HCT116 (cell line): Measurements from ENCODE around the gene ETS2. TPM values are rescaled to one million over a fixed set of nuclear protein-coding genes. Genes with fewer than 3 reads are reported as not detected.
A peak's percentile ranks its signal among the peaks of the same experiment; 100 is the strongest.

Experiments
- ATAC-seq: fragments of 200-7000 bp; cut with Tn5 transposase; 2 replicates; pipeline ENCODE4 v1.9.1; 2020; ENCODE audit warnings: mild to moderate bottlenecking, moderate library complexity
- BruUV-seq: library from RNA; stranded (reverse); fragments of 400-500 nt; replicated peaks from 2 replicates; lab custom pipeline; 2021; lab: Mats Ljungman, UMichigan
- CTCF ChIA-PET: fragments of 300-600 bp; sonication (Branson Sonifier 250); formaldehyde crosslinking; loops from one replicate; lab custom pipeline; 2021; ENCODE audit warnings: antibody characterized with exemption; lab: Charles Lee
- POLR2A ChIA-PET: fragments of 300-600, 350-600 bp; sonication (Branson Sonifier 250); formaldehyde crosslinking; loops from one replicate; lab custom pipeline; 2021; ENCODE audit warnings: antibody characterized with exemption; lab: Charles Lee
- RAD21 ChIA-PET, 2 experiments: fragments of 300-600 bp; sonication (Branson Sonifier 250); formaldehyde crosslinking; loops; one replicate each; lab custom pipeline; 2023; ENCODE audit warnings: low total read pairs in 2 of 2; ENCODE audit not compliant: uncharacterized antibody in 2 of 2, unreplicated experiment in 2 of 2, low non-redundant PET in 1 of 2; lab: Charles Lee
- DNase-seq: peaks from one replicate; pipeline ENCODE4 v3.0.0-alpha.2; 2010; ENCODE audit warnings: low read depth, low spot score
- H2AFZ ChIP-seq: fragments of 200-600 bp; shearing (Covaris generic), sonication (generic); 2 replicates; pipeline ENCODE4 v1.6.1; 2017; ENCODE audit warnings: low read depth, mixed run types, mixed read lengths, antibody characterized with exemption, low read length; ENCODE audit not compliant: poor library complexity, severe bottlenecking
- H3K27ac ChIP-seq: 2 replicates; pipeline ENCODE4 v1.5.1; 2012; ENCODE audit warnings: low read depth, low read length
- H3K27me3 ChIP-seq: fragments of 200-600 bp; sonication (generic); 2 replicates; pipeline ENCODE4 v1.6.1; 2016; ENCODE audit warnings: mixed run types, low read length, mixed read lengths; ENCODE audit not compliant: insufficient read depth
- H3K36me3 ChIP-seq, 2 experiments: fragments of 200-500 bp in 1 of 2; fragments of 200-600 bp in 1 of 2; sonication (Bioruptor generic) in 1 of 2; sonication (generic) in 1 of 2; 2 replicates each; pipeline versions ENCODE4 v1.5.1 to v1.6.1; 2014 to 2016; ENCODE audit warnings: low read length in 2 of 2, inconsistent platforms in 1 of 2, mixed read lengths in 1 of 2, mixed run types in 1 of 2; ENCODE audit not compliant: insufficient read depth in 2 of 2, control insufficient read depth in 1 of 2
- H3K4me1 ChIP-seq, 2 experiments: fragments of 200-600 bp in 1 of 2; sonication (generic) in 1 of 2; 2 replicates each; pipeline versions ENCODE4 v1.5.1 to v1.6.1; 2012 to 2017; ENCODE audit warnings: low read length in 2 of 2, inconsistent platforms in 1 of 2, mild to moderate bottlenecking in 1 of 2, mixed read lengths in 1 of 2, mixed run types in 1 of 2, moderate library complexity in 1 of 2; ENCODE audit not compliant: insufficient read depth in 2 of 2, control insufficient read depth in 1 of 2
- H3K4me2 ChIP-seq: fragments of 200-600 bp; sonication (generic); 2 replicates; pipeline ENCODE4 v1.6.1; 2017; ENCODE audit warnings: mixed run types, low read length, mixed read lengths
- H3K4me3 ChIP-seq, 2 experiments: fragments of 200-600 bp in 1 of 2; sonication (generic) in 1 of 2; replicated peaks in 1 of 2; 2 replicates each; pipeline ENCODE4 v1.5.1; 2011 to 2016; ENCODE audit warnings: low read length in 2 of 2, control low read depth in 1 of 2, low read depth in 1 of 2, mild to moderate bottlenecking in 1 of 2, mixed read lengths in 1 of 2, mixed run types in 1 of 2
- H3K79me2 ChIP-seq: fragments of 200-600 bp; sonication (generic); 2 replicates; pipeline ENCODE4 v1.6.1; 2017; ENCODE audit warnings: mild to moderate bottlenecking, mixed run types, low read length, moderate library complexity, mixed read lengths; ENCODE audit not compliant: insufficient read depth
- H3K9ac ChIP-seq: fragments of 200-600 bp; sonication (generic); 2 replicates; pipeline ENCODE4 v1.6.1; 2016; ENCODE audit warnings: low read length, mixed read lengths
- H3K9me2 ChIP-seq: fragments of 200-600 bp; sonication (generic), shearing (Covaris generic); 2 replicates; pipeline ENCODE4 v1.6.1; 2017; ENCODE audit warnings: mixed run types, mild to moderate bottlenecking, moderate library complexity; ENCODE audit not compliant: insufficient read depth
- H3K9me3 ChIP-seq, 2 experiments: fragments of 200-500 bp in 1 of 2; fragments of 200-600 bp in 1 of 2; sonication (Bioruptor generic) in 1 of 2; sonication (generic) in 1 of 2; 2 replicates each; pipeline ENCODE4 v1.6.1; 2014 to 2017; ENCODE audit warnings: low read length in 2 of 2, mixed read lengths in 2 of 2, inconsistent platforms in 1 of 2, low read depth in 1 of 2, mild to moderate bottlenecking in 1 of 2, mixed run types in 1 of 2, moderate library complexity in 1 of 2; ENCODE audit not compliant: control insufficient read depth in 1 of 2, insufficient read depth in 1 of 2
- H4K20me1 ChIP-seq: fragments of 200-600 bp; sonication (generic), shearing (Covaris generic); 2 replicates; pipeline ENCODE4 v1.6.1; 2017; ENCODE audit warnings: mixed run types, mild to moderate bottlenecking, moderate library complexity; ENCODE audit not compliant: insufficient read depth
- ATF3 ChIP-seq: IDR thresholded peaks from 2 replicates; pipeline ENCODE4 v1.6.1; 2012
- CBX3 ChIP-seq: IDR thresholded peaks from 2 replicates; pipeline ENCODE4 v1.6.1; 2012; ENCODE audit warnings: low read depth
- CEBPB ChIP-seq: IDR thresholded peaks from 2 replicates; pipeline ENCODE4 v1.6.1; 2012; ENCODE audit warnings: low read depth
- EGR1 ChIP-seq: IDR thresholded peaks from 2 replicates; pipeline ENCODE4 v1.6.1; 2012; ENCODE audit warnings: low read depth
- EZH2 ChIP-seq: fragments of 200-600 bp; sonication (generic); IDR thresholded peaks from 2 replicates; pipeline ENCODE4 v1.6.1; 2017; ENCODE audit warnings: antibody characterized with exemption, mixed run types
- EZH2phosphoT487 ChIP-seq: fragments of 200-600 bp; IDR thresholded peaks from 2 replicates; pipeline ENCODE4 v1.6.1; 2018; ENCODE audit warnings: antibody characterized with exemption, borderline replicate concordance
- FOSL1 ChIP-seq: IDR thresholded peaks from 2 replicates; pipeline ENCODE4 v1.6.1; 2012; ENCODE audit warnings: low read depth
- JUND ChIP-seq: IDR thresholded peaks from 2 replicates; pipeline ENCODE4 v1.6.1; 2012
- MAX ChIP-seq: IDR thresholded peaks from 2 replicates; pipeline ENCODE4 v1.6.1; 2012
- POLR2A ChIP-seq: IDR thresholded peaks from 2 replicates; pipeline ENCODE4 v1.7.0; 2011; ENCODE audit warnings: borderline replicate concordance; ENCODE audit not compliant: insufficient read depth, insufficient read length; ENCODE audit errors: extremely low read depth
- POLR2AphosphoS5 ChIP-seq: IDR thresholded peaks from 2 replicates; pipeline ENCODE4 v1.6.1; 2011; ENCODE audit warnings: mild to moderate bottlenecking, low read depth, low read length, moderate library complexity
- RAD21 ChIP-seq: IDR thresholded peaks from 2 replicates; pipeline ENCODE4 v1.6.1; 2012; ENCODE audit warnings: low read depth, mild to moderate bottlenecking
- REST ChIP-seq: IDR thresholded peaks from 2 replicates; pipeline ENCODE4 v1.6.1; 2012; ENCODE audit warnings: low read depth
- SIN3A ChIP-seq: IDR thresholded peaks from 2 replicates; pipeline ENCODE4 v1.6.1; 2012; ENCODE audit warnings: low read depth
- SRF ChIP-seq: IDR thresholded peaks from 2 replicates; pipeline ENCODE4 v1.6.1; 2012; ENCODE audit warnings: low read depth
- TCF7L2 ChIP-seq: IDR thresholded peaks from 2 replicates; pipeline ENCODE4 v1.7.0; 2011; ENCODE audit warnings: borderline replicate concordance, inconsistent platforms; ENCODE audit not compliant: insufficient read depth, insufficient read length; ENCODE audit errors: extremely low read depth
- YY1 ChIP-seq: IDR thresholded peaks from 2 replicates; pipeline ENCODE4 v1.6.1; 2011; ENCODE audit warnings: low read length, low read depth, moderate library complexity, mild to moderate bottlenecking; ENCODE audit not compliant: insufficient replicate concordance; ENCODE audit errors: extremely low read depth
- ZBTB33 ChIP-seq: IDR thresholded peaks from 2 replicates; pipeline ENCODE4 v1.6.1; 2011; ENCODE audit warnings: mild to moderate bottlenecking, low read length, moderate library complexity; ENCODE audit not compliant: insufficient replicate concordance; ENCODE audit errors: extremely low read depth
- ZFX ChIP-seq: fragments of 450-650 bp; IDR thresholded peaks from 2 replicates; pipeline ENCODE4 v1.6.1; 2017
- ZNF274 ChIP-seq: fragments of 200-500 bp; sonication (Bioruptor generic); IDR thresholded peaks from 2 replicates; pipeline ENCODE4 v1.6.1; 2014; ENCODE audit warnings: mild to moderate bottlenecking, low read depth, low read length, inconsistent platforms
- intact Hi-C: fragments of 100-400 bp; cut with micrococcal nuclease; formaldehyde crosslinking; loops from 2 replicates; pipeline ENCODE4 v1.10.0; 2022
- total RNA-seq: library from RNA; stranded (reverse); gene quantifications from one replicate; pipeline ENCODE4 v1.2.1, GENCODE V29; 2021; ENCODE audit not compliant: unreplicated experiment

Gene ETS2
- total RNA-seq, 1 experiment from 2014 or later, result 32.9 TPM

GRCh38 chr21:38795475-38795874, 10.3 kb upstream of the ETS2 start:
- Histone ChIP-seq H3K9ac (no peak overlapping the region), H3K9me3 (no peaks in the 10 kb centered on the region), H3K4me2 (peak overlapping the region; percentile 48), H3K27ac (no peak overlapping the region; the same call in 1 of the 2 replicates), H3K9me2 (no peaks in the 10 kb centered on the region), H3K36me3 (no peaks in the 10 kb centered on the region), H3K27me3 (no peaks in the 10 kb centered on the region), H4K20me1 (no peaks in the 10 kb centered on the region), H2AFZ (no peak overlapping the region), H3K4me3 (no peak overlapping the region), H3K79me2 (no peaks in the 10 kb centered on the region), H3K4me1 (peaks cover 42 to 56% of the 10 kb centered on the region in 2 experiments)
- no peak for ATAC-seq
- no peak for DNase-seq
- TF ChIP-seq YY1 (no peak), POLR2AphosphoS5 (no peak), CEBPB (no peak), ZNF274 (no peak), MAX (no peak), ZBTB33 (no peak), EGR1 (no peak), SRF (no peak), EZH2 (no peak), POLR2A (no peak), REST (no peak), CBX3 (no peak), SIN3A (no peak), JUND (no peak), FOSL1 (no peak), TCF7L2 (no peak), ATF3 (no peak), ZFX (no peak), RAD21 (no peak), EZH2phosphoT487 (no peak)
- ChIA-PET POLR2A (interaction anchor here (3.6 kb wide), 1 partner anchor 8 kb away, joined by 27 read pairs; no protein-coding TSS in a partner anchor), RAD21 (no interaction called here), CTCF (interaction anchor here (1.6 kb wide), 1 partner anchor 22 kb away, joined by 3 read pairs; no protein-coding TSS in a partner anchor)
- intact Hi-C loops, result no loop called here
- BruUV-seq, result no TSS peak
